Measurements from ENCODE around the gene PDHB. TPM values are rescaled to one million over a fixed set of nuclear protein-coding genes. Genes with fewer than 3 reads are reported as not detected.

Gene PDHB
- total and polyA plus RNA-seq, 10 of the 15 experiments (the other 5 are each of a cell fraction or from before 2014, with no cell fraction given), result 62.9 to 224 (median 93.2) TPM

GRCh38 chr3:58404396-58404795 lies 29.2 kb downstream of the PDHB start:
- in situ Hi-C loops (cut with MboI), result no loop called here
- H3K4me3 ChIP-seq, result no peak overlapping the region
- H3K4me2 ChIP-seq (ENCODE audit: control insufficient read depth, insufficient read depth), result no peak overlapping the region
- DNase-seq (ENCODE audit: low read depth, low spot score) (no peak), FAIRE-seq (no peak), ATAC-seq (no peak)
- ChIA-PET RAD21 (ENCODE audit: unreplicated experiment) (interaction anchor here (0.6 to 1.3 kb wide), 3 partner anchors 18 to 70 kb away, joined by 3 read pairs; no protein-coding TSS in a partner anchor), CTCF (interaction anchor here (0.6 to 1.9 kb wide), 7 partner anchors 10 to 98 kb away, joined by 3 to 6 read pairs (median 4); partner anchors contain the start of genes HTD2 and RPP14), POLR2A (interaction anchor here (0.6 to 1.0 kb wide), 2 partner anchors 88 to 1200 kb away, joined by 3 read pairs; no protein-coding TSS in a partner anchor), SMC1A (ENCODE audit: uncharacterized antibody, unreplicated experiment) (interaction anchor here (1.0 to 1.8 kb wide), 4 partner anchors 8 to 71 kb away, joined by 3 to 5 read pairs (median 4); no protein-coding TSS in a partner anchor)
- peaks cover 4% of the 10 kb centered on the region; the same call in 1 of the 2 replicates for H3K4me1 ChIP-seq (ENCODE audit: control insufficient read depth, insufficient read depth, low read length)
- TF ChIP-seq RUNX3 (IDR thresholded peaks at IDR 0.05; ENCODE audit: low read length) (peak; percentile 24; the same call in 1 of the 2 replicates), ATF7 (IDR thresholded peaks at IDR 0.05; ENCODE audit: low read depth) (no peak), BCL3 (IDR thresholded peaks at IDR 0.05; ENCODE audit: borderline replicate concordance, insufficient read depth, low read depth, low read length, poor library complexity, severe bottlenecking) (peak; percentile 13), DPF2 (IDR thresholded peaks at IDR 0.05) (no peak)
- H3K79me2 ChIP-seq (ENCODE audit: control insufficient read depth, insufficient read depth, low read length), result no peaks in the 10 kb centered on the region
- H3K9me3 ChIP-seq (replicated peaks; ENCODE audit: control insufficient read depth, insufficient read depth, low read length), result no peaks in the 10 kb centered on the region
- no peaks in the 10 kb centered on the region for H4K20me1 ChIP-seq (ENCODE audit: control insufficient read depth, insufficient read depth)
- no peak overlapping the region for H2AFZ ChIP-seq (ENCODE audit: control insufficient read depth, low read depth, low read length)
- H3K9ac ChIP-seq (ENCODE audit: control insufficient read depth, insufficient read depth, low read length), result no peak overlapping the region
- H3K27ac ChIP-seq (ENCODE audit: control insufficient read depth, insufficient read depth), result no peak overlapping the region
- peaks cover 2% of the 10 kb centered on the region in 2 experiments; a peak in 2 of 4 replicates for H3K36me3 ChIP-seq (ENCODE audit: control insufficient read depth in 2 of 2, insufficient read depth in 2 of 2, low read length in 1 of 2)
- intact Hi-C loops (cut with micrococcal nuclease; ENCODE audit: unreplicated experiment), result no loop called here
- H3K27me3 ChIP-seq (replicated peaks in 1 of 2; ENCODE audit: control insufficient read depth in 2 of 2, insufficient read depth in 2 of 2, low read length in 1 of 2), result no peaks in the 10 kb centered on the region
- 62% methylated on average over 4 of the region's 4 CpGs for WGBS (ENCODE audit: insufficient coverage, insufficient replicate concordance, low lambda C conversion rate, missing lambda C conversion rate)
- TSS peak; percentile 41 for BruUV-seq (replicated peaks)

Data from GM12878 (cell line).